ENCODE measurements around the gene GOLGA2. TPM values are rescaled to one million over a fixed set of nuclear protein-coding genes. Genes with fewer than 3 reads are reported as not detected.
"Not testable (repeated sequence)": the region's sequence is repeated elsewhere in the genome, so short reads cannot be mapped to it uniquely, and the experiment has no call there.

The GOLGA2 gene
- total and polyA plus RNA-seq, 2 donors (not counting 1 experiment from before 2014, with no cell fraction given) = 23.2 to 87.3 TPM

- H3K4me3 Mint-ChIP-seq = no peak overlapping the region
- 80% methylated on average over 16 of the region's 16 CpGs for WGBS (ENCODE audit: insufficient coverage)
- no peaks in the 10 kb centered on the region for H3K79me2 ChIP-seq (ENCODE audit: control insufficient read depth, insufficient read depth, low read length)
- TF ChIP-seq CTCF (IDR thresholded peaks at IDR 0.05) (no peak), EZH2 (IDR thresholded peaks at IDR 0.05; ENCODE audit: borderline replicate concordance, insufficient read depth, low read depth, low read length, poor library complexity, severe bottlenecking) (no peak)
- intact Hi-C loops (cut with micrococcal nuclease) = no loop called here
- no peaks in the 10 kb centered on the region for H3K36me3 ChIP-seq (replicated peaks in 1 of 2; ENCODE audit: control extremely low read depth in 1 of 2, control insufficient read depth in 1 of 2, extremely low read depth in 1 of 2, insufficient read depth in 2 of 2, low read length in 1 of 2)
- H3K27me3 Mint-ChIP-seq = peaks cover 4% of the 10 kb centered on the region
- DNase-seq = no peak
- H3K9me3 Mint-ChIP-seq (ENCODE audit: insufficient read depth) = no peaks in the 10 kb centered on the region
- no peak overlapping the region for H3K27ac Mint-ChIP-seq
- H3K4me1 Mint-ChIP-seq = no peaks in the 10 kb centered on the region
- no peak overlapping the region for H3K9ac ChIP-seq (ENCODE audit: low read length)
- CTCF ChIA-PET = no interaction called here
- no peak overlapping the region for H3K4me3 ChIP-seq (ENCODE audit: control extremely low read depth in 1 of 5, extremely low read depth in 1 of 5, insufficient read depth in 1 of 5, low read depth in 2 of 5, low read length in 4 of 5)
- no peak for ATAC-seq (ENCODE audit: low read depth)
- no peaks in the 10 kb centered on the region for H3K27me3 ChIP-seq (replicated peaks in 1 of 4; ENCODE audit: control extremely low read depth in 1 of 4, control insufficient read depth in 3 of 4, insufficient read depth in 4 of 4, low read length in 3 of 4)
- POLR2A ChIA-PET = no interaction called here
- peaks cover 0 to 3% (median 0%) of the 10 kb centered on the region in 3 donors for H3K9me3 ChIP-seq (ENCODE audit: control extremely low read depth in 1 of 3, control insufficient read depth in 2 of 3, insufficient read depth in 1 of 3, low read length in 2 of 3)
- no peak overlapping the region for H3K27ac ChIP-seq (ENCODE audit: low read length in 2 of 2)
- no peaks in the 10 kb centered on the region for H4K20me1 ChIP-seq (ENCODE audit: control insufficient read depth, insufficient read depth, low read length, poor library complexity, severe bottlenecking)
- no peak overlapping the region for H3K4me2 ChIP-seq (replicated peaks; ENCODE audit: low read depth, low read length, poor library complexity, severe bottlenecking)
- no peak overlapping the region for H2AFZ ChIP-seq (ENCODE audit: insufficient read depth, low read depth, low read length, poor library complexity, severe bottlenecking)
- H3K4me1 ChIP-seq (ENCODE audit: control insufficient read depth in 2 of 2, insufficient read depth in 2 of 2, low read length in 2 of 2) = no peaks in the 10 kb centered on the region
These were observed 43.9 kb downstream of the GOLGA2 start for GRCh38 chr9:128231638-128232527.

- WGBS (ENCODE audit: insufficient coverage) = 100% methylated on average over 1 of the region's 7 CpGs
- H4K20me1 ChIP-seq (ENCODE audit: control insufficient read depth, insufficient read depth, low read length, poor library complexity, severe bottlenecking); H3K27ac ChIP-seq (ENCODE audit: low read length in 2 of 2); ATAC-seq (ENCODE audit: low read depth); H3K9me3 ChIP-seq (ENCODE audit: control extremely low read depth in 1 of 3, control insufficient read depth in 2 of 3, insufficient read depth in 1 of 3, low read length in 2 of 3); H3K36me3 ChIP-seq (replicated peaks in 1 of 2; ENCODE audit: control extremely low read depth in 1 of 2, control insufficient read depth in 1 of 2, extremely low read depth in 1 of 2, insufficient read depth in 2 of 2, low read length in 1 of 2); H3K27me3 ChIP-seq (replicated peaks in 1 of 4; ENCODE audit: control extremely low read depth in 1 of 4, control insufficient read depth in 3 of 4, insufficient read depth in 4 of 4, low read length in 3 of 4); H3K9ac ChIP-seq (ENCODE audit: low read length); H3K4me1 ChIP-seq (ENCODE audit: control insufficient read depth in 2 of 2, insufficient read depth in 2 of 2, low read length in 2 of 2); H3K27ac Mint-ChIP-seq; H3K4me2 ChIP-seq (replicated peaks; ENCODE audit: low read depth, low read length, poor library complexity, severe bottlenecking); H3K4me1 Mint-ChIP-seq; DNase-seq; H3K79me2 ChIP-seq (ENCODE audit: control insufficient read depth, insufficient read depth, low read length); H2AFZ ChIP-seq (ENCODE audit: insufficient read depth, low read depth, low read length, poor library complexity, severe bottlenecking); H3K4me3 Mint-ChIP-seq; intact Hi-C loops (cut with micrococcal nuclease); H3K27me3 Mint-ChIP-seq; H3K9me3 Mint-ChIP-seq (ENCODE audit: insufficient read depth); H3K4me3 ChIP-seq (ENCODE audit: control extremely low read depth in 1 of 5, extremely low read depth in 1 of 5, insufficient read depth in 1 of 5, low read depth in 2 of 5, low read length in 4 of 5): not testable (repeated sequence)
- CTCF ChIA-PET = interaction anchor here (0.7 kb wide), 2 partner anchors 40 to 111 kb away, joined by 4 read pairs; no protein-coding TSS in a partner anchor
- POLR2A ChIA-PET = interaction anchor here (0.6 kb wide), 1 partner anchor 24 kb away, joined by 3 read pairs; no protein-coding TSS in a partner anchor
These were observed 44.9 kb downstream of the GOLGA2 start for GRCh38 chr9:128230897-128231296.
